HFF-Myc (cell line): Measurements from ENCODE around the gene PPP1CA.

ENCODE experiments used
- DNase-seq: peaks from one replicate; pipeline ENCODE4 v3.0.0-alpha.2; 2011; ENCODE audit warnings: low read depth; ENCODE audit errors: extremely low read depth
- H3K4me3 ChIP-seq: replicated peaks from 2 replicates; pipeline ENCODE4 v1.5.1; 2011; ENCODE audit warnings: low read depth, mild to moderate bottlenecking, control low read depth, low read length
- CTCF ChIP-seq: IDR thresholded peaks from 2 replicates; pipeline ENCODE4 v1.5.1; 2012; ENCODE audit warnings: mild to moderate bottlenecking, low read depth, low read length, control low read depth; ENCODE audit errors: missing control alignments

PPP1CA gene

GRCh38 chr11:67433536-67434394 is 32.1 kb upstream of the PPP1CA start:
- no peak for DNase-seq

GRCh38 chr11:67432655-67433349 is 31.1 kb upstream of the PPP1CA start:
- no peak for DNase-seq
- no peak for TF ChIP-seq CTCF
- H3K4me3 ChIP-seq = no peak overlapping the region

More at GRCh38 chr11:67433536-67434394, 32.1 kb upstream of the PPP1CA start:
- TF ChIP-seq CTCF = no peak
- H3K4me3 ChIP-seq = no peak overlapping the region

GRCh38 chr11:67431346-67432249 is 29.9 kb upstream of the PPP1CA start:
- TF ChIP-seq CTCF = no peak
- H3K4me3 ChIP-seq = no peak overlapping the region
- DNase-seq = no peak

- DNase-seq = no peak
- peak overlapping the region; percentile 66 for H3K4me3 ChIP-seq
- no peak for TF ChIP-seq CTCF
Measured at GRCh38 chr11:67429722-67430121, 28.1 kb upstream of the PPP1CA start.

- peak overlapping the region; percentile 66 for H3K4me3 ChIP-seq
- no peak for DNase-seq
- TF ChIP-seq CTCF = no peak
Measured at GRCh38 chr11:67429038-67429668, 27.5 kb upstream of the PPP1CA start.
